Stimulated activated effector memory CD8-positive, alpha-beta T cell treated with anti-CD3 and anti-CD28 coated beads, Interleukin-12 subunit alpha, Interleukin-12 subunit beta, amount 100 ng/mL, for 72 hours (primary cell): ENCODE measurements around the gene CBX7.
"Not testable (repeated sequence)": the region's sequence is repeated elsewhere in the genome, so short reads cannot be mapped to it uniquely, and the experiment has no call there.

Source experiments
- ATAC-seq: fragments of 150-1000 bp; cut with Tn5 transposase; 2 replicates; pipeline ENCODE4 v1.10.0; 2021
- DNase-seq, 2 donors: peaks; one replicate each; pipeline ENCODE4 v3.0.0; 2021 to 2022; ENCODE audit warnings: low spot score in 2 of 2
- H3K27ac Mint-ChIP-seq: one replicate; pipeline ENCODE4 v1.8.0; 2022; ENCODE audit warnings: mild to moderate bottlenecking, mixed read lengths
- H3K36me3 Mint-ChIP-seq: one replicate; pipeline ENCODE4 v1.8.0; 2022; ENCODE audit warnings: mild to moderate bottlenecking, mixed read lengths
- H3K4me1 Mint-ChIP-seq: one replicate; pipeline ENCODE4 v1.8.0; 2022; ENCODE audit warnings: mixed read lengths
- H3K4me3 Mint-ChIP-seq: one replicate; pipeline ENCODE4 v1.8.0; 2022; ENCODE audit warnings: mild to moderate bottlenecking, mixed read lengths
- H3K9me3 Mint-ChIP-seq: one replicate; pipeline ENCODE4 v1.8.0; 2022; ENCODE audit warnings: mixed read lengths

The CBX7 gene

GRCh38 chr22:39177456-39177775, 24.9 kb upstream of the CBX7 start:
- peak overlapping the region; percentile 26 for H3K27ac Mint-ChIP-seq
- no peaks in the 10 kb centered on the region for H3K9me3 Mint-ChIP-seq
- H3K36me3 Mint-ChIP-seq, result no peaks in the 10 kb centered on the region
- ATAC-seq (peak; percentile 64), DNase-seq (no peak)
- peaks cover 65% of the 10 kb centered on the region for H3K4me1 Mint-ChIP-seq
- H3K4me3 Mint-ChIP-seq, result no peak overlapping the region

GRCh38 chr22:39176714-39177455, 24.4 kb upstream of the CBX7 start:
- peaks cover 63% of the 10 kb centered on the region for H3K4me1 Mint-ChIP-seq

GRCh38 chr22:39176143-39176713, 23.7 kb upstream of the CBX7 start:
- ATAC-seq, result no peak
- Mint-ChIP-seq H3K4me3 (no peak overlapping the region), H3K36me3 (peaks cover 7% of the 10 kb centered on the region), H3K9me3 (no peaks in the 10 kb centered on the region), H3K27ac (no peak overlapping the region), H3K4me1 (peaks cover 69% of the 10 kb centered on the region)
- no peak for DNase-seq

More at GRCh38 chr22:39176714-39177455, 24.4 kb upstream of the CBX7 start:
- DNase-seq, result no peak
- H3K27ac Mint-ChIP-seq, result peak overlapping the region; percentile 26
- peaks cover 4% of the 10 kb centered on the region for H3K36me3 Mint-ChIP-seq
- H3K4me3 Mint-ChIP-seq, result no peak overlapping the region
- ATAC-seq, result no peak
- H3K9me3 Mint-ChIP-seq, result no peaks in the 10 kb centered on the region

- DNase-seq (no peak), ATAC-seq (no peak)
- Mint-ChIP-seq H3K36me3 (peaks cover 7% of the 10 kb centered on the region), H3K4me3 (no peak overlapping the region), H3K27ac (no peak overlapping the region), H3K9me3 (no peaks in the 10 kb centered on the region), H3K4me1 (peaks cover 75% of the 10 kb centered on the region)
These were observed 23.1 kb upstream of the CBX7 start for GRCh38 chr22:39175353-39176142.

- peak in 1 of 2 donors; percentile 65 for DNase-seq
- peak overlapping the region; percentile 71 for H3K27ac Mint-ChIP-seq
- peaks cover 7% of the 10 kb centered on the region for H3K36me3 Mint-ChIP-seq
- H3K9me3 Mint-ChIP-seq, result no peaks in the 10 kb centered on the region
- peak; percentile 46 for ATAC-seq
- H3K4me3 Mint-ChIP-seq, result peak overlapping the region; percentile 60
- peaks cover 75% of the 10 kb centered on the region for H3K4me1 Mint-ChIP-seq
These were observed 22.2 kb upstream of the CBX7 start for GRCh38 chr22:39174498-39175352.

GRCh38 chr22:39173787-39174497, 21.5 kb upstream of the CBX7 start:
- peaks cover 7% of the 10 kb centered on the region for H3K36me3 Mint-ChIP-seq
- peak overlapping the region; percentile 60 for H3K4me3 Mint-ChIP-seq
- H3K27ac Mint-ChIP-seq, result peak overlapping the region; percentile 71
- H3K9me3 Mint-ChIP-seq, result no peaks in the 10 kb centered on the region
- H3K4me1 Mint-ChIP-seq, result peaks cover 67% of the 10 kb centered on the region
- DNase-seq (peak in 1 of 2 donors; percentile 74), ATAC-seq (peak; percentile 52)

- H3K4me3 Mint-ChIP-seq, result peak overlapping the region; percentile 60
- peaks cover 7% of the 10 kb centered on the region for H3K36me3 Mint-ChIP-seq
- peaks cover 59% of the 10 kb centered on the region for H3K4me1 Mint-ChIP-seq
- H3K27ac Mint-ChIP-seq, result no peak overlapping the region
- ATAC-seq (no peak), DNase-seq (no peak)
- H3K9me3 Mint-ChIP-seq, result no peaks in the 10 kb centered on the region
These were observed 20.7 kb upstream of the CBX7 start for GRCh38 chr22:39173050-39173706.

- not testable (repeated sequence) for ATAC-seq, H3K9me3 Mint-ChIP-seq, DNase-seq, H3K36me3 Mint-ChIP-seq
- H3K27ac Mint-ChIP-seq, result peak overlapping the region; percentile 33
- H3K4me3 Mint-ChIP-seq, result peak overlapping the region; percentile 23
- peaks cover 52% of the 10 kb centered on the region for H3K4me1 Mint-ChIP-seq
These were observed 20.0 kb upstream of the CBX7 start for GRCh38 chr22:39172265-39173049.

GRCh38 chr22:39171623-39172264, 19.3 kb upstream of the CBX7 start:
- no peak for DNase-seq
- Mint-ChIP-seq H3K4me3 (peak overlapping the region; percentile 23), H3K36me3 (peaks cover 7% of the 10 kb centered on the region), H3K4me1 (peaks cover 47% of the 10 kb centered on the region), H3K9me3 (no peaks in the 10 kb centered on the region), H3K27ac (peak overlapping the region; percentile 33)
- ATAC-seq, result no peak

GRCh38 chr22:39170825-39171622, 18.5 kb upstream of the CBX7 start:
- Mint-ChIP-seq H3K4me1 (peaks cover 47% of the 10 kb centered on the region), H3K9me3 (no peaks in the 10 kb centered on the region), H3K27ac (peak overlapping the region; percentile 33), H3K4me3 (peak overlapping the region; percentile 48), H3K36me3 (peaks cover 7% of the 10 kb centered on the region)
- ATAC-seq (peak; percentile 88), DNase-seq (peak; percentile 93)

GRCh38 chr22:39169797-39170466, 17.5 kb upstream of the CBX7 start:
- peak overlapping the region; percentile 24 for H3K27ac Mint-ChIP-seq
- ATAC-seq (no peak), DNase-seq (no peak)
- no peaks in the 10 kb centered on the region for H3K9me3 Mint-ChIP-seq
- H3K4me1 Mint-ChIP-seq, result peaks cover 39% of the 10 kb centered on the region
- H3K36me3 Mint-ChIP-seq, result peaks cover 7% of the 10 kb centered on the region
- no peak overlapping the region for H3K4me3 Mint-ChIP-seq

- Mint-ChIP-seq H3K9me3 (no peaks in the 10 kb centered on the region), H3K4me1 (peaks cover 9% of the 10 kb centered on the region), H3K27ac (no peak overlapping the region), H3K36me3 (no peaks in the 10 kb centered on the region), H3K4me3 (no peak overlapping the region)
- DNase-seq, result no peak
- no peak for ATAC-seq
These were observed 14.1 kb upstream of the CBX7 start for GRCh38 chr22:39166547-39166946.
